Inflammatory macrophage (primary cell): ENCODE measurements around the gene GRAMD1C.

Experiments used
- DNase-seq, 2 donors: peaks; one replicate each; pipeline ENCODE4 v3.0.0-alpha.2; 2020 to 2022

GRAMD1C gene

DNA sequence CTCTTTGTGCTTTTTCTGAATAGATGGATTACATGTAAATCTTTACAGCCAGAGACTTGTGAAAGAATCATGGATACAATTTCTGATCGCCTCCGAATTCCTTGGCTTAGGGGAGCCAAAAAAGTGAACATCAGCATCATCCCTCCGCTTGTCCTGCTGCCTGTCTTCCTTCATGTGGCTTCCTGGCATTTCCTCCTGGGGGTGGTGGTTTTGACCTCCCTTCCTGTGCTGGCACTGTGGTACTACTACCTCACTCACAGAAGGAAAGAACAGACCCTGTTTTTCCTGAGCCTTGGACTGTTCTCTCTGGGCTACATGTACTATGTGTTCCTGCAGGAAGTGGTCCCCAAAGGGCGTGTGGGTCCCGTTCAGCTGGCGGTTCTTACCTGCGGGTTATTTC is 115.1 kb downstream of the GRAMD1C start:
- DNase-seq: no peak

- no peak for DNase-seq
These were observed 115.6 kb downstream of the GRAMD1C start for GRCh38 chr3:113954091-113954685.

- DNase-seq: no peak
These were observed 125.3 kb downstream of the GRAMD1C start for GRCh38 chr3:113963879-113964278.

DNA sequence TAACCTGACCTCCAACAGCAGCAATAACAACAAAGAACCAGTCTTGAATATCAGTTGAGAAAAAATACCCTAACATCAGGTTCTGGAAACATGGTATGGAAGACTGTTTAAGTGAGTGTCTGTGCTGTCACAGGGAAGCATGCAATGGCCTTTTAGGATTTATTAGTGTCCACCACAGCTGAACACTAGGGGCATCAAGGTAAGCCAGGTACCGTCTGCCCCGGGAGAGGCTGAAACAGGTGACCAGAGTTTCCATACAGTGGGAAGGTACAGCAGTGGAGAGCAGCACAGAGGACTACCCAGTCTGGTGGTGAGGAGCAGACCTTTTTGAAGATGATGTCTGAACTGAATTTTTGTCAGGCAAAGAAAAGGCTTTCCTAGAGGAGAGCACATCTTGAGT is 127.6 kb downstream of the GRAMD1C start:
- DNase-seq: no peak

DNA sequence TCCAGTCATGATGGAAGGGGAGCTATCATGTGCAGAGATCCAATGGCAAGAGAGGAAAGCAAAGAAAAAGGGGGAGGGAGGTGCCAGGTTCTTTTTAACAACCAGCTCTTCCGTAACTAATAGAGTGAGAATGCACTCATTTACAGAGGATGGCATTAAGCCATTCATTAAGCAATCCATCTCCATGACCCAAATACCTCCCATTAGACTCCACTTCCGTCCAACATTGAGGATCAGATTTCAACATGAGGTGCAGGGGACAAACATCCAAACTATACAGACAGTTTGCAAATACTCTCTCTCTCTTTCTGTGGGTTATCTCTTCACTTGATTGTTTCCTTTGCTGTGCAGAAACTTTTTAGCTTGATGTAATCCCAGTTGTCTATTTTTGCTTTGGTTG is 130.4 kb downstream of the GRAMD1C start:
- DNase-seq: no peak

GRCh38 chr3:113977822-113978221 is 139.2 kb downstream of the GRAMD1C start:
- DNase-seq: no peak

GRCh38 chr3:113979916-113980315 is 141.3 kb downstream of the GRAMD1C start:
- no peak for DNase-seq

DNA sequence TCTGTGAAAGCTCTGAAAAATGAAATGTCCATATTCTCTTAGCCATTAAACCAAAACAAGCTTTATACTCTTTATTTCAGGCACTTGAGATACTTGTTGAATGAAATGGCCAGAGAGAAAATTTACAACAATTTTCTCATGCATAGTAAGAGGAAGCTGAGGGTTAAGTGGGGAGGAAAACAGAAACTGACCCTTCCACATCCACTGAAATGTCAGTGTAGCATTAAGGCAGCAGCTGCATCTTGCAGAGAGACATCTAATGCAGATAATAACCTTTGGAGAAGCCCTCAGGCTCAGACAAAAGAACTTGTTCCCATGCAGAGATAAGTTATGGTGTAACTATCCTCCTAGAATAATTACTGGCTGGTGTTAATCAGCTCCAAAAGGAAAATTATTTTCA is 143.2 kb downstream of the GRAMD1C start:
- DNase-seq: no peak

GRCh38 chr3:113983544-113983943 is 145.0 kb downstream of the GRAMD1C start:
- DNase-seq: no peak

DNA sequence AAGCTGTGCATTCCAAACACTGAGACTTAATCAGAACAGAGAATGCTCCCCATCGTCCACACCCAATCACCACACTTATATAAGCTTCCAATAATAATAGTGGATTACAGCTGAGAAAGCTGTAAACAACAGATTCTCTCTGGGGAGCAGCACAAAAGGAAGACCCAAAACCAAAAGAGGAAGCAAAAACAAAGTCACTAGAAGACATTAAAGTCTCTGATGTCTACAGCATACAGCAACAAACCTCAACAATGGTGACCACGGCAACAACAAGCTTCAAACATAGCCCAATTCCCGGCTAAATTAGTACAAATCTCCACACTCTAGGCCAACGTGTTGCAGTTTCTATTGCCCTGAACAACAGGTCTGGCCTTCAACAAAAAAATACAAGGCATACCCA is 147.0 kb downstream of the GRAMD1C start:
- no peak for DNase-seq
